ENCODE results near the gene NLK. TPM values are rescaled to one million over a fixed set of nuclear protein-coding genes. Genes with fewer than 3 reads are reported as not detected.

The NLK gene
- total and polyA plus RNA-seq, 2 donors (not counting 1 experiment from before 2014, with no cell fraction given) = 12.7 to 24.8 TPM

GRCh38 chr17:28069061-28069460 is 26.6 kb downstream of the NLK start:
- CTCF ChIA-PET = no interaction called here
- intact Hi-C loops (cut with micrococcal nuclease) = no loop called here
- DNase-seq = no peak
- H3K9me3 ChIP-seq (ENCODE audit: control extremely low read depth in 1 of 3, control insufficient read depth in 2 of 3, insufficient read depth in 1 of 3, low read length in 2 of 3) = peaks cover 0 to 12% (median 4%) of the 10 kb centered on the region in 3 donors
- ATAC-seq (ENCODE audit: low read depth) = no peak
- no peaks in the 10 kb centered on the region for H3K27me3 Mint-ChIP-seq
- H3K4me3 ChIP-seq (ENCODE audit: control extremely low read depth in 1 of 5, extremely low read depth in 1 of 5, insufficient read depth in 1 of 5, low read depth in 2 of 5, low read length in 4 of 5) = no peak overlapping the region
- no peak overlapping the region for H3K4me3 Mint-ChIP-seq
- no CpG with 5 or more reads among the region's 1 CpG for WGBS (ENCODE audit: insufficient coverage)
- H3K4me2 ChIP-seq (replicated peaks; ENCODE audit: low read depth, low read length, poor library complexity, severe bottlenecking) = no peak overlapping the region
- H3K36me3 ChIP-seq (replicated peaks in 1 of 2; ENCODE audit: control extremely low read depth in 1 of 2, control insufficient read depth in 1 of 2, extremely low read depth in 1 of 2, insufficient read depth in 2 of 2, low read length in 1 of 2) = no peaks in the 10 kb centered on the region
- TF ChIP-seq, protein P1, sequence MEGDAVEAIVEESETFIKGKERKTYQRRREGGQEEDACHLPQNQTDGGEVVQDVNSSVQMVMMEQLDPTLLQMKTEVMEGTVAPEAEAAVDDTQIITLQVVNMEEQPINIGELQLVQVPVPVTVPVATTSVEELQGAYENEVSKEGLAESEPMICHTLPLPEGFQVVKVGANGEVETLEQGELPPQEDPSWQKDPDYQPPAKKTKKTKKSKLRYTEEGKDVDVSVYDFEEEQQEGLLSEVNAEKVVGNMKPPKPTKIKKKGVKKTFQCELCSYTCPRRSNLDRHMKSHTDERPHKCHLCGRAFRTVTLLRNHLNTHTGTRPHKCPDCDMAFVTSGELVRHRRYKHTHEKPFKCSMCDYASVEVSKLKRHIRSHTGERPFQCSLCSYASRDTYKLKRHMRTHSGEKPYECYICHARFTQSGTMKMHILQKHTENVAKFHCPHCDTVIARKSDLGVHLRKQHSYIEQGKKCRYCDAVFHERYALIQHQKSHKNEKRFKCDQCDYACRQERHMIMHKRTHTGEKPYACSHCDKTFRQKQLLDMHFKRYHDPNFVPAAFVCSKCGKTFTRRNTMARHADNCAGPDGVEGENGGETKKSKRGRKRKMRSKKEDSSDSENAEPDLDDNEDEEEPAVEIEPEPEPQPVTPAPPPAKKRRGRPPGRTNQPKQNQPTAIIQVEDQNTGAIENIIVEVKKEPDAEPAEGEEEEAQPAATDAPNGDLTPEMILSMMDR (IDR thresholded peaks at IDR 0.05) = no peak
- TF ChIP-seq EZH2 (IDR thresholded peaks at IDR 0.05; ENCODE audit: borderline replicate concordance, insufficient read depth, low read depth, low read length, poor library complexity, severe bottlenecking) = no peak
- H3K9me3 Mint-ChIP-seq (ENCODE audit: insufficient read depth) = peaks cover 3% of the 10 kb centered on the region
- H3K9ac ChIP-seq (ENCODE audit: low read length) = no peak overlapping the region
- no peaks in the 10 kb centered on the region for H4K20me1 ChIP-seq (ENCODE audit: control insufficient read depth, insufficient read depth, low read length, poor library complexity, severe bottlenecking)
- no peak overlapping the region for H3K27ac Mint-ChIP-seq
- H3K27ac ChIP-seq (ENCODE audit: low read length in 2 of 2) = no peak overlapping the region
- POLR2A ChIA-PET = interaction anchor here (0.7 kb wide), 1 partner anchor 192 kb away, joined by 3 read pairs; no protein-coding TSS in a partner anchor
- H3K4me1 ChIP-seq (ENCODE audit: control insufficient read depth in 2 of 2, insufficient read depth in 2 of 2, low read length in 2 of 2) = peaks cover 15 to 19% of the 10 kb centered on the region in 2 donors
- H3K27me3 ChIP-seq (replicated peaks in 1 of 4; ENCODE audit: control extremely low read depth in 1 of 4, control insufficient read depth in 3 of 4, insufficient read depth in 4 of 4, low read length in 3 of 4) = no peaks in the 10 kb centered on the region
- no peak overlapping the region for H2AFZ ChIP-seq (ENCODE audit: insufficient read depth, low read depth, low read length, poor library complexity, severe bottlenecking)
- H3K79me2 ChIP-seq (ENCODE audit: control insufficient read depth, insufficient read depth, low read length) = peaks cover 66% of the 10 kb centered on the region
- peaks cover 53% of the 10 kb centered on the region for H3K4me1 Mint-ChIP-seq

GRCh38 chr17:28071179-28071578 is 28.7 kb downstream of the NLK start:
- H3K27me3 ChIP-seq (replicated peaks in 1 of 4; ENCODE audit: control extremely low read depth in 1 of 4, control insufficient read depth in 3 of 4, insufficient read depth in 4 of 4, low read length in 3 of 4) = no peaks in the 10 kb centered on the region
- peaks cover 59% of the 10 kb centered on the region for H3K4me1 Mint-ChIP-seq
- ChIA-PET POLR2A (interaction anchor here (0.9 kb wide), 1 partner anchor 55 kb away, joined by 3 read pairs; no protein-coding TSS in a partner anchor), CTCF (interaction anchor here (1.3 kb wide), 1 partner anchor 49 kb away, joined by 3 read pairs; no protein-coding TSS in a partner anchor)
- intact Hi-C loops (cut with micrococcal nuclease) = no loop called here
- no peak overlapping the region for H2AFZ ChIP-seq (ENCODE audit: insufficient read depth, low read depth, low read length, poor library complexity, severe bottlenecking)
- H3K4me3 ChIP-seq (ENCODE audit: control extremely low read depth in 1 of 5, extremely low read depth in 1 of 5, insufficient read depth in 1 of 5, low read depth in 2 of 5, low read length in 4 of 5) = no peak overlapping the region
- H3K4me2 ChIP-seq (replicated peaks; ENCODE audit: low read depth, low read length, poor library complexity, severe bottlenecking) = no peak overlapping the region
- no peaks in the 10 kb centered on the region for H3K36me3 ChIP-seq (replicated peaks in 1 of 2; ENCODE audit: control extremely low read depth in 1 of 2, control insufficient read depth in 1 of 2, extremely low read depth in 1 of 2, insufficient read depth in 2 of 2, low read length in 1 of 2)
- H3K27ac Mint-ChIP-seq = peak overlapping the region; percentile 72
- ATAC-seq (ENCODE audit: low read depth) = no peak
- no peaks in the 10 kb centered on the region for H4K20me1 ChIP-seq (ENCODE audit: control insufficient read depth, insufficient read depth, low read length, poor library complexity, severe bottlenecking)
- no peak for DNase-seq
- no peak overlapping the region for H3K9ac ChIP-seq (ENCODE audit: low read length)
- H3K4me1 ChIP-seq (ENCODE audit: control insufficient read depth in 2 of 2, insufficient read depth in 2 of 2, low read length in 2 of 2) = peaks cover 27 to 30% of the 10 kb centered on the region in 2 donors
- H3K27me3 Mint-ChIP-seq = no peaks in the 10 kb centered on the region
- H3K27ac ChIP-seq (ENCODE audit: low read length in 2 of 2) = peak overlapping the region in 1 of 2 donors; percentile 1
- WGBS (ENCODE audit: insufficient coverage) = no CpG with 5 or more reads among the region's 1 CpG
- peaks cover 0 to 12% (median 4%) of the 10 kb centered on the region in 3 donors for H3K9me3 ChIP-seq (ENCODE audit: control extremely low read depth in 1 of 3, control insufficient read depth in 2 of 3, insufficient read depth in 1 of 3, low read length in 2 of 3)
- H3K4me3 Mint-ChIP-seq = no peak overlapping the region
- H3K9me3 Mint-ChIP-seq (ENCODE audit: insufficient read depth) = peaks cover 3% of the 10 kb centered on the region
- peaks cover 60% of the 10 kb centered on the region for H3K79me2 ChIP-seq (ENCODE audit: control insufficient read depth, insufficient read depth, low read length)
- TF ChIP-seq EZH2 (IDR thresholded peaks at IDR 0.05; ENCODE audit: borderline replicate concordance, insufficient read depth, low read depth, low read length, poor library complexity, severe bottlenecking) = no peak
- TF ChIP-seq, protein P1 (IDR thresholded peaks at IDR 0.05) = no peak

All from B cell (primary cell).